Amniotic stem cell (primary cell): ENCODE results near the gene WASF3.

Source experiments
- DNase-seq: peaks from one replicate; lab custom pipeline; 2025; lab: John Stamatoyannopoulos, UW

Gene WASF3

GRCh38 chr13:26544707-26545106, 12.8 kb upstream of the WASF3 start:
- DNase-seq = no peak

- DNase-seq = no peak
Measured at GRCh38 chr13:26548205-26548765, 9.2 kb upstream of the WASF3 start.

DNA sequence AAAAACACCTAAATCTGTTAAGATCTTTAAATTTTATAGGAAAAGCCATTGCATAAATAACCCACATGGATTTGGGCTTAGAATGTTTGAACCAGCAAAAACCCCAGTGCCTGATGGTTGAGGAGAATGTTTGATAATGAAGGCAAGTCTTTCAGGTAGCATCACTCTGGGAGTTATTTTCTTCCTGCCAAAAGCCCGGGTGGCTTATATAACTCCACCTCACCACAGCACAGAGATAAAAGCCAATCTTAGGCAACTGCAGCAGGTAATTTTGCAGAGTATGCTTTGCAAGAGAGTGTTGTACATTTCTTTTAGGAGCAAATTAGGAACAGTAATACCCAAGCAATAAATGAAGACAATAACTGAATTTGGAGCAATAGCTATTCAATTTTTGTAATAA, 7.8 kb upstream of the WASF3 start:
- DNase-seq = no peak

GRCh38 chr13:26551255-26551860, 6.1 kb upstream of the WASF3 start:
- no peak for DNase-seq

DNA sequence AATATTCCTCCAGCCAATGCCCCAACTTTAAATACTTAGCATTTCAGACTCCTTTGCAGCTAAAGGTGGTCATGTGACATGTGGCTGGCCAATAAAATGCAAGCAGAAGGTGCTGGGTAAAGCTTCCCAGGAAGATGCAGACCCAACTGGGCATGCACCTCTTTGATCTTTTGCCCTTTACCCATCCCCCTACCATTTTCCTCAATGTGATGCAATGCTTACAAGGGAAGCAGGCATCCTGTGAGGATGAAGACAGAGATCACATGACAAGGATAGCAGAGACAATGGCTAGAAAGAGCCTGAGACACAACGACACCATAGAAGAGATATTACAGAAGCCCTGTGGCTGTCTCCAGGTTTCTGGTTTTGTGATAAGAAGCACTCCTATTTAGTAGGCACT, 2.1 kb upstream of the WASF3 start:
- no peak for DNase-seq

DNA sequence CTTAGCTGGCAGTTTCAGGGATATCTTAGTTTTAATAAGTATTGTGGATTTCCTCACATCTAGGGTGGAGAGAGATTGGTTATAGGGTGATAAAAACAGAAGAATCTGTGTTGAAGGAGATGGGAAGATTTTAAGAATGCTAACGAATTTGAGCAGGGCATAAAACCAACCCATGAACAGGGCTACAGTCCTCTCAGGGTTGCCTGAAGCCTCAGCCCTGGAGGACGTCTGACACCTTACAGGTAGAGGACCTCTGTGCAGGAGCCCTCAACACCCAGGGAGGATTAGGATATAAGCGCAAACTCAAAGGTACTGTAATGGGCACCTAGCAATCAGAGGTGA, 461 bp upstream of the WASF3 start:
- DNase-seq = no peak

DNA sequence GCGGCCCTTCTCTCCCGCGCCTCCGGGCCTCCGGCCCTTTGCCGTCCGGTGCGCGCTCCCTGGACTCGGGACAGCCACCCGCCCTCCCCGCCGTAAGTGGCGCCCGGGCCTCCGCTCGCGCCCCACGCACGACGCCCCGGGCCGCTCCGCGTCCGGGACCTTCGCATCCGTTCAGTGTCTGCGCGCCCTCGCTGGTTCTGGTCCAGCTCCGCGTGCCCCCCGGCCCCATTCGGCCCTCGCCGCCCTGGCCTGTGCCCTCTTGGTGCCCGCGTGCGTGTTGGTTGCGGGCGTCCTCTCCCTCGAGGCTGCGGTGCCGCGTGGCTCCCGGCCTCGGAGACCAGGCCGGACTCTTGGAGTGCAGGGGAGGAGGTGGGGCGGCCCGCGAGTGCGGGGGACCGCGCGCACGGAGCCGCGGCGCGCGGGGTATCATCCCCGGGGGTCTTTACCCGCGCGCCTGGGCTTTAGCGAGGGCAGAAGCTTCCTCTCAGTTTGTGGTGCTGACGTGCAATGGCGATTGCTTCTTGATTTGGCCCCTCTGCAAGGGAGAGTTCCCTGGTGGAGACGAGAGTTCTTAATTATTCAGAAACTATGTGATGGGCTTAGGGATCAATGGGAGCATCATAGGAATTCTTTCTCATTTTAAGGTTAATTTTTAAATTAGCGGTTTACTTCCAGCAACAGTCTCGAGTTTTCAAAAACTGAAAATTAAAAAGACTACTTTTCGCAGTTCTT, 757 bp downstream of the WASF3 start:
- DNase-seq = no peak

- DNase-seq = no peak
Measured at GRCh38 chr13:26558987-26559386, 1.5 kb downstream of the WASF3 start.

DNA sequence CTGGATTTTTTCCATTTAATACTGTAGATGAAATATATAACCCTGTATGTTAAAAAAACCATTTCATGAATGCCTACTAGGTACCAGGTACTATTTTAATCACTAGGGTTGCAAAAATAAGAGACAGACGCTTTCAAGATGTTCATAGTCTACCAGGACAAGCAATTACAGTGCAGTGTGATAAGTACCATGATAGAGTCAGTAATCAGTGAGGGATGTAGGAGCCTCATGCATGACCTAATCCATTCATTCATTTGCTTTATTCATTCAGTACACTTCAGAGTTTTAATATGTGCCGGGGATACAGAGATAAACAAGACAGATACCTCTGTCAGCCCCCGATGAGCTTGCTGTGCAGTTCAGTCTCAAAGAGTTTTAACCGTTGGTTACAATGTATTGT, 3.0 kb downstream of the WASF3 start:
- no peak for DNase-seq

- no peak for DNase-seq
Measured at GRCh38 chr13:26561067-26561466, 3.6 kb downstream of the WASF3 start.

- no peak for DNase-seq
Measured at GRCh38 chr13:26561651-26562511, 4.4 kb downstream of the WASF3 start.

GRCh38 chr13:26562512-26562890, 5.0 kb downstream of the WASF3 start:
- DNase-seq = no peak

GRCh38 chr13:26563713-26564112, 6.2 kb downstream of the WASF3 start:
- DNase-seq = no peak

DNA sequence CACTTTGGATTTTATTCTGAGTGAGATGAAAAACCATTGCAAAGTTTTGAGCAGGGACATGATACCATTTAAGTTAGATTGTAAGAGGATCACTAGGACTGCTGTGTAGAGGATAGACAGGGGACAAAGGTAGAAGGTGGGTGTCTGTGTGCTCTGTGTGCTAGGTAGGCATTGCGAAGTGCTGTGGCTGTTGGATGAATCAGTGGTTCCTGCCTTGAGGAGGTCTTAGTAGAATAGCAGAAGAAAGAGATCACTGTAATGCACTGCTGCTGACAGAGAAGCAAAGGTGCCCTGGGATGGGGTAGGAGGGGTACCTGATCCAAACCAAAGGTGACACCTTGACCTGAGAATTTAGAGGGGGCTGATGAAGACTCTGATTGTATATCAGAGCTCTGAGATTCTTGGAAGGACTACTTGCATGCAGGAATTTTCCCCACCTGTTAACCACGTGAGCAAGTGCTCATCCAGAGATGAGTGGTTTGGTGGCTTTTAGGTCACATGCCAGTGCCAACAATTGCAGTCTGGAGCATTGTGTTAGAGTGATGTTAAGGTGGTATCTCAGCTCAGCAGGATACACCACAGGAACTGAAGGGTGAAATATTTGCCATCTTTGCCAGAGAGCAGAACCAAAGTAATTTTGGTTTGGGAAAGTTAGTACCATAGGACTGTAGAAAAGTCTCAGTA, 10.8 kb downstream of the WASF3 start:
- DNase-seq = no peak

- DNase-seq = no peak
Measured at GRCh38 chr13:26571518-26571917, 14.0 kb downstream of the WASF3 start.

GRCh38 chr13:26575244-26575643, 17.8 kb downstream of the WASF3 start:
- no peak for DNase-seq

- DNase-seq = no peak
Measured at GRCh38 chr13:26579580-26579979, 22.1 kb downstream of the WASF3 start.

- no peak for DNase-seq
Measured at GRCh38 chr13:26583662-26584061, 26.2 kb downstream of the WASF3 start.

- no peak for DNase-seq
Measured at GRCh38 chr13:26584713-26585112, 27.2 kb downstream of the WASF3 start.

DNA sequence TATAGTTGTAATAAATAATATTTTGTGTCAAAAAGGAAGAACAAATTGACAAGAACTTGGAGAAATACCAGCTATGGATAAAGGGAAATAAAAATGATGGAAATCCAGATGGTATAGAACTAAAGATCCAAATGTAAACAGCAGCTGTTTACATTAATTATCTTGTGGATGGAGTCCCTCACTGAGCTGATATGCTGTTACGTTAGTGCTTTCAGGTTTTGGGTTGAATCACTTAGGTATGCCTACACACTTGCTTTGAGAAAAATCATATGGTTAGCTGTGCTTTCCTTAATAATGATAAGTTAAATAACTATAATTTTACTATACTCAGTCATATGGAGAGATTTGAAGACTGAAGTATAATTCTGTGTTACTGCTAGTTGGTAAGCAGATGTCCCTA, 27.7 kb downstream of the WASF3 start:
- DNase-seq = no peak

DNA sequence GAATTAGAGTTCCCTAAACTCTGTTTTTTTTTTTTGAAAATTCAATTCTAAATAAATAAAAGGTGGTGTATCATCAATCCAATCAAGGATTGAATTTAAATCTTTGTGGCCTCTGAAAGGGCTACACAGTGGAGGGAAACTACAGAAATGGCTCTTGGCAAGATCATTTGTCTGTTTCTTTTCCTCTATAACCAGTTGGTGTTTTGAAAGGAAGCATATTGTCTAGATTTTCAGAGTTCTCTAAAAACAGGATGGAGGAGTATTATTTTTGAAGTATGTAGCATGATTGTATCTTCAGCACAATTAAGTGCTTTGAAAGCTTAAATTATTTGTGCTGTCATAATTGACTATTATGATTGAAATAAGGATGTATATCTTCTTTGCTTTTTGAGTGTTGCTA, 29.8 kb downstream of the WASF3 start:
- no peak for DNase-seq

DNA sequence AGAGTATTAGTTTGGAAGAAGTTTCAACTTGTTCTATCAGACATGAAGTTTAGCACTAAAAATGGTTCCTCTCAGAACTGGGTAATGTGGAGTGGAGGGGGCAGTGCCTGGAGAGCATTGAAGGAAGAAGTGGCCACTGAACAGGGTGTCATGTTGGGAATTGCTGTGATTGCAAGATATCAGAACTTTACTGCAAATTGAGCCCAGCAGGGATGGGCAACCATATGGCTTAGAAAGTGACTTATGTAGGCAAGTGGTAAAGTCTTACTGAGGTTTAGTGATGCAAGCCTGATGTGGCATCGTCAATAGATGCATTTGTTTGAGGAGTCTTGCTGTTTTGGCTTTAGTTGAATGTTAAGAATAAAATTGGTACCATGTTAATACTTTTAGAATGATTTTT, 31.7 kb downstream of the WASF3 start:
- DNase-seq = no peak
